ENCODE measurements around the gene FBXO21. TPM values are rescaled to one million over a fixed set of nuclear protein-coding genes. Genes with fewer than 3 reads are reported as not detected.
A peak's percentile ranks its signal among the peaks of the same experiment; 100 is the strongest.

The FBXO21 gene
- 36.9 TPM for polyA plus RNA-seq (2012; ENCODE audit: insufficient read depth, insufficient read length, low read depth)

- Histone ChIP-seq H3K36me3 (peaks cover 12% of the 10 kb centered on the region), H3K4me1 (no peaks in the 10 kb centered on the region), H3K4me3 (ENCODE audit: low read depth, low read length) (peak within 1 kb of the TSS; percentile 98), H3K9me3 (no peaks in the 10 kb centered on the region), H3K27me3 (no peaks in the 10 kb centered on the region)
- peak; percentile 96 for DNase-seq
- no peak for TF ChIP-seq CTCF (IDR thresholded peaks at IDR 0.05; ENCODE audit: low read depth, low read length)
Observed at GRCh38 chr12:117190210-117190781, at the start of gene FBXO21. Gene FBXO21 (minus strand): TSS chr12:117190470. CDS start chr12:117190456, 14 bp downstream.

GRCh38 chr12:117236456-117237001, 46.3 kb upstream of the FBXO21 start:
- Histone ChIP-seq H3K4me3 (ENCODE audit: low read depth, low read length) (no peak overlapping the region), H3K27me3 (peaks cover 32% of the 10 kb centered on the region), H3K9me3 (no peaks in the 10 kb centered on the region), H3K4me1 (no peaks in the 10 kb centered on the region), H3K36me3 (no peaks in the 10 kb centered on the region)
- peak; percentile 90 for DNase-seq
- peak; percentile 90 for TF ChIP-seq CTCF (IDR thresholded peaks at IDR 0.05; ENCODE audit: low read depth, low read length)

- TF ChIP-seq CTCF (IDR thresholded peaks at IDR 0.05; ENCODE audit: low read depth, low read length): no peak
- Histone ChIP-seq H3K9me3 (no peaks in the 10 kb centered on the region), H3K4me3 (ENCODE audit: low read depth, low read length) (no peak overlapping the region), H3K27me3 (peaks cover 28% of the 10 kb centered on the region), H3K36me3 (no peaks in the 10 kb centered on the region), H3K4me1 (no peaks in the 10 kb centered on the region)
- DNase-seq: no peak
Observed at GRCh38 chr12:117235261-117235660, 45.0 kb upstream of the FBXO21 start.

- Histone ChIP-seq H3K36me3 (no peaks in the 10 kb centered on the region), H3K4me1 (no peaks in the 10 kb centered on the region), H3K4me3 (ENCODE audit: low read depth, low read length) (no peak overlapping the region), H3K27me3 (peaks cover 22% of the 10 kb centered on the region), H3K9me3 (no peaks in the 10 kb centered on the region)
- no peak for DNase-seq
- no peak for TF ChIP-seq CTCF (IDR thresholded peaks at IDR 0.05; ENCODE audit: low read depth, low read length)
Observed at GRCh38 chr12:117234441-117234840, 44.2 kb upstream of the FBXO21 start.

- DNase-seq: peak; percentile 12
- peak; percentile 39 for TF ChIP-seq CTCF (IDR thresholded peaks at IDR 0.05; ENCODE audit: low read depth, low read length)
Observed at GRCh38 chr12:117231750-117232149, 41.5 kb upstream of the FBXO21 start.

GRCh38 chr12:117228239-117228638, 38.0 kb upstream of the FBXO21 start:
- no peaks in the 10 kb centered on the region for H3K4me1 ChIP-seq
- H3K4me3 ChIP-seq (ENCODE audit: low read depth, low read length): no peak overlapping the region
- no peak for DNase-seq
- no peak for TF ChIP-seq CTCF (IDR thresholded peaks at IDR 0.05; ENCODE audit: low read depth, low read length)
- H3K9me3 ChIP-seq: no peaks in the 10 kb centered on the region
- H3K27me3 ChIP-seq: no peaks in the 10 kb centered on the region
- no peaks in the 10 kb centered on the region for H3K36me3 ChIP-seq

More at GRCh38 chr12:117231750-117232149, 41.5 kb upstream of the FBXO21 start:
- H3K36me3 ChIP-seq: no peaks in the 10 kb centered on the region
- no peaks in the 10 kb centered on the region for H3K4me1 ChIP-seq
- peaks cover 12% of the 10 kb centered on the region for H3K27me3 ChIP-seq
- no peaks in the 10 kb centered on the region for H3K9me3 ChIP-seq
- H3K4me3 ChIP-seq (ENCODE audit: low read depth, low read length): no peak overlapping the region
